HFF-Myc (cell line): ENCODE results near the gene ARHGEF12.

ENCODE experiments used
- DNase-seq: peaks from one replicate; pipeline ENCODE4 v3.0.0-alpha.2; 2011; ENCODE audit warnings: low read depth; ENCODE audit errors: extremely low read depth
- H3K4me3 ChIP-seq: replicated peaks from 2 replicates; pipeline ENCODE4 v1.5.1; 2011; ENCODE audit warnings: low read depth, mild to moderate bottlenecking, control low read depth, low read length
- TF ChIP-seq, protein P1 (sequence below): IDR thresholded peaks from 2 replicates; pipeline ENCODE4 v1.5.1; 2012; ENCODE audit warnings: mild to moderate bottlenecking, low read depth, low read length, control low read depth; ENCODE audit errors: missing control alignments

The ARHGEF12 gene

DNA sequence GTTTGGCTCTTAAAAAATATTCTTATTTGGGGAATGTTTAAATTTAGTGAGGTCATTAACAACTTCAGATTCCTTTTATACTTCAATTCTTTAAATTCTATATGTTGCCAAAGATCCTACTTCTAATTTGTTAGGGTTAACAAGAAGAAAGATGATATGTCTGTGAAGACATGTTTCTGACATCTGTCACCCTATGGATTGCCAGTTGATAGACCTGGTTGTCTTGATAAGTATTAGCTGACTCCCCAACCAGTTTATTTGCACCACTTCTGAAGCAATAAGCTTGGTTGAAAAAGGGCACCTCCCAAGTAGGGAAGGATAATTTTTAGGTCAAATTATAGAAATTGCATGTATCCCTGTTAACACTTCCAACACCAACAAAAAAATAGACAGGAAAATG is 29.3 kb downstream of the ARHGEF12 start:
- TF ChIP-seq, protein P1, sequence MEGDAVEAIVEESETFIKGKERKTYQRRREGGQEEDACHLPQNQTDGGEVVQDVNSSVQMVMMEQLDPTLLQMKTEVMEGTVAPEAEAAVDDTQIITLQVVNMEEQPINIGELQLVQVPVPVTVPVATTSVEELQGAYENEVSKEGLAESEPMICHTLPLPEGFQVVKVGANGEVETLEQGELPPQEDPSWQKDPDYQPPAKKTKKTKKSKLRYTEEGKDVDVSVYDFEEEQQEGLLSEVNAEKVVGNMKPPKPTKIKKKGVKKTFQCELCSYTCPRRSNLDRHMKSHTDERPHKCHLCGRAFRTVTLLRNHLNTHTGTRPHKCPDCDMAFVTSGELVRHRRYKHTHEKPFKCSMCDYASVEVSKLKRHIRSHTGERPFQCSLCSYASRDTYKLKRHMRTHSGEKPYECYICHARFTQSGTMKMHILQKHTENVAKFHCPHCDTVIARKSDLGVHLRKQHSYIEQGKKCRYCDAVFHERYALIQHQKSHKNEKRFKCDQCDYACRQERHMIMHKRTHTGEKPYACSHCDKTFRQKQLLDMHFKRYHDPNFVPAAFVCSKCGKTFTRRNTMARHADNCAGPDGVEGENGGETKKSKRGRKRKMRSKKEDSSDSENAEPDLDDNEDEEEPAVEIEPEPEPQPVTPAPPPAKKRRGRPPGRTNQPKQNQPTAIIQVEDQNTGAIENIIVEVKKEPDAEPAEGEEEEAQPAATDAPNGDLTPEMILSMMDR: no peak
- no peak overlapping the region for H3K4me3 ChIP-seq
- DNase-seq: no peak

DNA sequence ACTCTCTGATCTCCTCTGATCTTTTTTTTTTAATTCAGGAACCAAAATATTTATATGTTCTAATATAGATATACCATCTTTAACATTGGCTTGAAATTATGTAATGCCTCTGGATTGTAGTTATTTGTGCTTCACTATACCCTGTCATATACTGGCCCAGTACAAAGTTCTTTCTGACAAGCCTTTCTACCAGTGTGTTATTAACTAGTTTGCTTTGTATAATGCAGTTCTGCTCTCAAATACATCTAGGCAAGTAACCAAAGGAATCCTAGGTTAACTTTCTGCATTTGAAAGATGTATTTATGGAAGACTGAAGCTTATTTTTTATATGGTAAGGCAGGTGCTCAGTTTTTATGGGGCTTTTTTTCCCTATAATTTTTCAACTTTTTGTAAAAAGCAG is 36.1 kb downstream of the ARHGEF12 start:
- H3K4me3 ChIP-seq: no peak overlapping the region
- no peak for DNase-seq
- TF ChIP-seq, protein P1: no peak

DNA sequence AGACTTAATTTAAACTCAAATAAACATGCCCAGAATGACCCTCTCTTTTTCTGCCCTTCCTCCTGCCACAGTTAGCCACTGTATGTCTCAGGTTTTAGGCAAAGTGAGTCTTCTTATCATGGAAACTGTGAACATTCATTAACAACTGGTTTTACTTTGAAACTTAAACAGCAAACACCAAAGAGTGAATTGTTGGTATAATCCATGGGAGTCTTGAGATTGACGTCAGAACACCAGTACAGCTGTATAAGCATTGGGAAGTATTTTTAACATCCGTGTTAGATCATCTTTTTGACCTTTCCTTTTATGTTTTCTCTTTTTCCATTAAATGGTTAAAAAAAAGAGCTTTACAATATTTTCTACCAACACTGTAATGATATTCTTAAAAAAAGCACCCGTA is 38.9 kb downstream of the ARHGEF12 start:
- DNase-seq: no peak
- TF ChIP-seq, protein P1: no peak
- no peak overlapping the region for H3K4me3 ChIP-seq

DNA sequence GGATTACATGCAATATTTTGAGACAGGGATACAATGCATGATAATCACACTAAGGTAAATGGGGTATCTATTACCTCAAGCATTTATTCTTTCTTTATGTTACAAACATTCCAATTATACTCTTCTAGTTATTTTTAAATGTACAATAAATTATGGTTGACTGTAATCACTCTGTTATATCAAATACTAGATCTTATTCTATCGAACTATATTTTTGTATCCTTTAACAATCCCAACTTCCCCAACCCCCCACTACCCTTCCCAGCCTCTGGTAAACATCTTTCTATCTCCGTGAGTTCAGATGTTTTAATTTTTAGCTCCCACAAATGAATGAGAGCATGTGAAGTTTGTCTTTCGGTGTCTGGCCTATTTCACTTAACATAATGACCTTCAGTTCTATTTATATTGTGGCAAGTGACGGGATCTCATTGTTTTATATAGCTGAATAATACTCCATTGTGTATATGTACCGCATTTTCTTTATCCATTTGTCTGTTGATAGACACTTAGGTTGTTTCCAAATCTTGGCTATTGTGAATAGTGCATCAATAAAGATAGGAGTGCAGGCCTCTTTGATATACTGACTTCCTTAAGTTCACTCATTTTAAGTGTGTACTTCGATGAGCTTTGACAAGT is 40.5 kb downstream of the ARHGEF12 start:
- DNase-seq: no peak
- TF ChIP-seq, protein P1: no peak

DNA sequence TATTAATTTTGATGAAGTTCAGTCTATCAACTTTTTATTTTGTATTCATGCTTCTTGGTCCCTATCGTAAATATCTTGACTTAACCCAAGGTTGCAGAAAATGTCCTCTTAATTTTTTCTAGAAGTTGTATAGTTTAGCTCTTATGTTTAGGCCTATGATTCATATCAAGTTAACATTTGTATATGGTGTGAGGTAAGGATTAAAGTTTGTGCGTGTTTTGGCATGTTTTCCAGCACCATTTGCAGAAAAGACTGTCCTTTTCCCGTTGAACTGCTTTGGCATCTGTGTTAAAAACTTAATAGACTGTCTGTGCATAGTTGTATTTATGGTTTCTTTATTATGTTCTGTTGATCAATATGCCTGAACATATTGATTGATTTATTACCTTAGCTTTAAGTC is 42.3 kb downstream of the ARHGEF12 start:
- no peak overlapping the region for H3K4me3 ChIP-seq
- TF ChIP-seq, protein P1: no peak
- DNase-seq: no peak

More for the DNA sequence above, 40.5 kb downstream of the ARHGEF12 start:
- no peak overlapping the region for H3K4me3 ChIP-seq

DNA sequence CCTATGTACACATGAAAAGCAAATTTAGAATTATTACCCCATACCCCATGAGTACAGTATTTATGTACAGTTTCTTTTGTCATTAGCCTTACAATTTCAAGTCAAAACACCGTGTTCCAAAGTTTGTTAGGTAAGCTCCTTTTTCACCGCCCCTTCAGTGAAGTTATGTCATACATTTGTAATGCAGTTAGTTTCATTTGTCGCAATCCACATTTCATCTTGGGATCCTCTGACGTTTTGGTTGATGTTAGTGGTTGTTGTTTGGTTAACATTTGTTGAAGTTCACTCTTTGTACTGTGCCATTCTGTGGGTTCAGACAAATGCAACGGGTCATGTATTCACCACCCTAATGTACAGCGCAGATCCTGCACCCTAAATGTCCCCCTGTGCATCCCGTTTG is 45.2 kb downstream of the ARHGEF12 start:
- no peak for DNase-seq
- H3K4me3 ChIP-seq: no peak overlapping the region
- TF ChIP-seq, protein P1: no peak
